GM19351 (cell line): Measurements from ENCODE around the gene SUFU.

Experiments used
- ATAC-seq: cut with Tn5 transposase; IDR thresholded peaks from one replicate; pipeline ENCODE4 v1.9.1; 2021; ENCODE audit warnings: mild to moderate bottlenecking, moderate library complexity; ENCODE audit not compliant: unreplicated experiment

Gene SUFU

GRCh38 chr10:102593074-102593803 lies 89.5 kb downstream of the SUFU start:
- no peak for ATAC-seq

- no peak for ATAC-seq
Measured at GRCh38 chr10:102593804-102594079, 90.0 kb downstream of the SUFU start.

GRCh38 chr10:102595293-102595692 lies 91.5 kb downstream of the SUFU start:
- ATAC-seq = no peak

- no peak for ATAC-seq
Measured at GRCh38 chr10:102595897-102596296, 92.1 kb downstream of the SUFU start.

- ATAC-seq = no peak
Measured at GRCh38 chr10:102596506-102596971, 92.8 kb downstream of the SUFU start.

GRCh38 chr10:102597131-102597991 lies 93.6 kb downstream of the SUFU start:
- no peak for ATAC-seq

- no peak for ATAC-seq
Measured at GRCh38 chr10:102598243-102598642, 94.5 kb downstream of the SUFU start.

- ATAC-seq = no peak
Measured at GRCh38 chr10:102599565-102600327, 96.0 kb downstream of the SUFU start.

GRCh38 chr10:102600816-102601215 lies 97.0 kb downstream of the SUFU start:
- ATAC-seq = no peak

- no peak for ATAC-seq
Measured at GRCh38 chr10:102601639-102602038, 97.9 kb downstream of the SUFU start.

GRCh38 chr10:102602272-102603045 lies 98.7 kb downstream of the SUFU start:
- ATAC-seq = no peak

- no peak for ATAC-seq
Measured at GRCh38 chr10:102603946-102604345, 100.2 kb downstream of the SUFU start.

- ATAC-seq = no peak
Measured at GRCh38 chr10:102604439-102604841, 100.7 kb downstream of the SUFU start.

GRCh38 chr10:102605712-102606111 lies 101.9 kb downstream of the SUFU start:
- ATAC-seq = no peak

- ATAC-seq = no peak
Measured at GRCh38 chr10:102608487-102608886, 104.7 kb downstream of the SUFU start.

GRCh38 chr10:102610441-102610887 lies 106.7 kb downstream of the SUFU start:
- no peak for ATAC-seq

GRCh38 chr10:102611514-102612087 lies 107.8 kb downstream of the SUFU start:
- ATAC-seq = no peak

GRCh38 chr10:102612964-102613275 lies 109.1 kb downstream of the SUFU start:
- no peak for ATAC-seq

GRCh38 chr10:102613286-102613685 lies 109.5 kb downstream of the SUFU start:
- no peak for ATAC-seq

- no peak for ATAC-seq
Measured at GRCh38 chr10:102613785-102614184, 110.0 kb downstream of the SUFU start.
